PC-9 (cell line): Measurements from ENCODE around the gene PTPRA.

ENCODE experiments used
- CTCF ChIP-seq: fragments of 200-600 bp; sonication (generic); conservative IDR thresholded peaks from 2 replicates; pipeline ENCODE4 v1.6.1; 2017; ENCODE audit warnings: mixed run types, antibody characterized with exemption, mild to moderate bottlenecking, moderate library complexity
- EZH2 ChIP-seq: fragments of 200-600 bp; sonication (generic); IDR thresholded peaks from 2 replicates; pipeline ENCODE4 v1.8.0; 2017; ENCODE audit warnings: antibody characterized with exemption, low read depth

DNA sequence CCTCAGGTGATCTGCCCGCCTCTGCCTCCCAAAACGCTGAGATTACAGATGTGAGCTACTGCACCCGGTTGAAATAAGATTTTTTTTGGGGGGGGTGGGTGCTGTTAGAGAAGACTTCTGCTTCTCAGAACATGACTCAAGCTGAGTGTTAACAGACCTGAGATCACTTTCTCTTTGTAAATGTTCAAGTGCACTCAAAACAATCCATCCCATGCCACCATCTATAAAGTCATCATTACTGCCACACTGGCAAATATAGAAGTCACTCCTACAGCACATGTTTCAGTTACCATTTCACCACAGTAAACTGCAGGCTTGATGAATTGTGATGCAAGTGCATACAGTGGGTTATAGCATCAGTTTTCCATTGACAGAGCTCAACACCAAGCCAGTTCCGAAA is 23.8 kb upstream of the PTPRA start:
- TF ChIP-seq CTCF (no peak), EZH2 (no peak)
